ENCODE results near the gene THAP7. TPM values are rescaled to one million over a fixed set of nuclear protein-coding genes. Genes with fewer than 3 reads are reported as not detected.

The THAP7 gene
- total and polyA plus RNA-seq, 9 of the 15 experiments (the other 6 are each of a cell fraction or from before 2014, with no cell fraction given): 7.9 to 263 (median 84.1) TPM

DNA sequence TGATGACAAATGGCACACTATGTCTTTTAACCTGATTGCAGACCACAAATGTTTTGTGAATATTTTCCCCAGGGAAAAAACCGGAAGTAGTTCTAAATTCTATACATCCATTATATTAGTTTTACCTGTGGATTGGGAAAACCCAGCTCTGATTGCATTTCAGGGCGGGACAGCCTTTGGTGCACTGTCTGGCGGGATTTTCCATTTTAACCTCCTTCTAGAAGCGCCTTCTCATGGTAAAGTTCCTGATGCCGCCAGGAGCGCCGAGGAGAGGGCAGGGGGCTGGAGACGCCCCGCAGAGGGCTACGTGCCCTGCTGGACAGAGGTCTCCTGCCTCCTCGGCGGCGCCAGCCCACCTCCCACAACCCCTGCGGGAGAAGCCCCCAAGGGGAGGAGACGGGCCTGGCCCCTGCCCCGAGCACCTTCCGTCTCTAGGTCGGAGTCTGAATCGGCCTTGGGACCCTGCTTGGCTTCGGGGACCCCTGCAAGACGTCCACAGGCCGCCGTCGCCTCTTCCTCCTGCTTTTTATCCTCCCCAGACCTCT lies 11.8 kb upstream of the THAP7 start (continued):
- TF ChIP-seq MYC (IDR thresholded peaks at IDR 0.05; ENCODE audit: low read depth, low read length) (no peak), MYC (CRISPR knock-in tag; IDR thresholded peaks at IDR 0.05; ENCODE audit: borderline replicate concordance, low read depth) (peak; percentile 40; the same call in 1 of the 2 replicates), CREM (IDR thresholded peaks at IDR 0.05; ENCODE audit: low read depth) (no peak), GATAD2B (IDR thresholded peaks at IDR 0.05; ENCODE audit: borderline replicate concordance) (no peak), PCBP2 (IDR thresholded peaks at IDR 0.05; ENCODE audit: low read depth, low read length, poor library complexity, severe bottlenecking) (no peak), ELF2 (CRISPR knock-in tag; IDR thresholded peaks at IDR 0.05) (peak; percentile 85), SRF (CRISPR knock-in tag; IDR thresholded peaks at IDR 0.05) (0 out of 4 replicates have a peak, but pooled peaks of 1 of the 2 experiments have one; percentile 76), TEAD2 (tag; IDR thresholded peaks at IDR 0.05) (no peak), ZNF583 (CRISPR knock-in tag; IDR thresholded peaks at IDR 0.05) (peak; percentile 91), KDM2B (CRISPR knock-in tag; IDR thresholded peaks at IDR 0.05) (peak; percentile 65; the same call in 1 of the 2 replicates), ZNF3 (CRISPR knock-in tag; IDR thresholded peaks at IDR 0.05) (no peak), BCOR (IDR thresholded peaks at IDR 0.05) (no peak), POLR3A (IDR thresholded peaks at IDR 0.05; ENCODE audit: borderline replicate concordance, extremely low read depth, insufficient read depth, insufficient read length) (no peak), ZNF785 (CRISPR knock-in tag; IDR thresholded peaks at IDR 0.05) (no peak), ESRRB (CRISPR knock-in tag; IDR thresholded peaks at IDR 0.05; ENCODE audit: borderline replicate concordance) (no peak)
- TF ChIP-seq, protein P1, sequence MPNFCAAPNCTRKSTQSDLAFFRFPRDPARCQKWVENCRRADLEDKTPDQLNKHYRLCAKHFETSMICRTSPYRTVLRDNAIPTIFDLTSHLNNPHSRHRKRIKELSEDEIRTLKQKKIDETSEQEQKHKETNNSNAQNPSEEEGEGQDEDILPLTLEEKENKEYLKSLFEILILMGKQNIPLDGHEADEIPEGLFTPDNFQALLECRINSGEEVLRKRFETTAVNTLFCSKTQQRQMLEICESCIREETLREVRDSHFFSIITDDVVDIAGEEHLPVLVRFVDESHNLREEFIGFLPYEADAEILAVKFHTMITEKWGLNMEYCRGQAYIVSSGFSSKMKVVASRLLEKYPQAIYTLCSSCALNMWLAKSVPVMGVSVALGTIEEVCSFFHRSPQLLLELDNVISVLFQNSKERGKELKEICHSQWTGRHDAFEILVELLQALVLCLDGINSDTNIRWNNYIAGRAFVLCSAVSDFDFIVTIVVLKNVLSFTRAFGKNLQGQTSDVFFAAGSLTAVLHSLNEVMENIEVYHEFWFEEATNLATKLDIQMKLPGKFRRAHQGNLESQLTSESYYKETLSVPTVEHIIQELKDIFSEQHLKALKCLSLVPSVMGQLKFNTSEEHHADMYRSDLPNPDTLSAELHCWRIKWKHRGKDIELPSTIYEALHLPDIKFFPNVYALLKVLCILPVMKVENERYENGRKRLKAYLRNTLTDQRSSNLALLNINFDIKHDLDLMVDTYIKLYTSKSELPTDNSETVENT (CRISPR knock-in tag; IDR thresholded peaks at IDR 0.05): peak; percentile 97
- TF ChIP-seq, protein P2, sequence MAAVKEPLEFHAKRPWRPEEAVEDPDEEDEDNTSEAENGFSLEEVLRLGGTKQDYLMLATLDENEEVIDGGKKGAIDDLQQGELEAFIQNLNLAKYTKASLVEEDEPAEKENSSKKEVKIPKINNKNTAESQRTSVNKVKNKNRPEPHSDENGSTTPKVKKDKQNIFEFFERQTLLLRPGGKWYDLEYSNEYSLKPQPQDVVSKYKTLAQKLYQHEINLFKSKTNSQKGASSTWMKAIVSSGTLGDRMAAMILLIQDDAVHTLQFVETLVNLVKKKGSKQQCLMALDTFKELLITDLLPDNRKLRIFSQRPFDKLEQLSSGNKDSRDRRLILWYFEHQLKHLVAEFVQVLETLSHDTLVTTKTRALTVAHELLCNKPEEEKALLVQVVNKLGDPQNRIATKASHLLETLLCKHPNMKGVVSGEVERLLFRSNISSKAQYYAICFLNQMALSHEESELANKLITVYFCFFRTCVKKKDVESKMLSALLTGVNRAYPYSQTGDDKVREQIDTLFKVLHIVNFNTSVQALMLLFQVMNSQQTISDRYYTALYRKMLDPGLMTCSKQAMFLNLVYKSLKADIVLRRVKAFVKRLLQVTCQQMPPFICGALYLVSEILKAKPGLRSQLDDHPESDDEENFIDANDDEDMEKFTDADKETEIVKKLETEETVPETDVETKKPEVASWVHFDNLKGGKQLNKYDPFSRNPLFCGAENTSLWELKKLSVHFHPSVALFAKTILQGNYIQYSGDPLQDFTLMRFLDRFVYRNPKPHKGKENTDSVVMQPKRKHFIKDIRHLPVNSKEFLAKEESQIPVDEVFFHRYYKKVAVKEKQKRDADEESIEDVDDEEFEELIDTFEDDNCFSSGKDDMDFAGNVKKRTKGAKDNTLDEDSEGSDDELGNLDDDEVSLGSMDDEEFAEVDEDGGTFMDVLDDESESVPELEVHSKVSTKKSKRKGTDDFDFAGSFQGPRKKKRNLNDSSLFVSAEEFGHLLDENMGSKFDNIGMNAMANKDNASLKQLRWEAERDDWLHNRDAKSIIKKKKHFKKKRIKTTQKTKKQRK (IDR thresholded peaks at IDR 0.05; ENCODE audit: borderline replicate concordance, low read depth, low read length): peak; percentile 12; the same call in 1 of the 2 replicates
- TF ChIP-seq, protein P3, sequence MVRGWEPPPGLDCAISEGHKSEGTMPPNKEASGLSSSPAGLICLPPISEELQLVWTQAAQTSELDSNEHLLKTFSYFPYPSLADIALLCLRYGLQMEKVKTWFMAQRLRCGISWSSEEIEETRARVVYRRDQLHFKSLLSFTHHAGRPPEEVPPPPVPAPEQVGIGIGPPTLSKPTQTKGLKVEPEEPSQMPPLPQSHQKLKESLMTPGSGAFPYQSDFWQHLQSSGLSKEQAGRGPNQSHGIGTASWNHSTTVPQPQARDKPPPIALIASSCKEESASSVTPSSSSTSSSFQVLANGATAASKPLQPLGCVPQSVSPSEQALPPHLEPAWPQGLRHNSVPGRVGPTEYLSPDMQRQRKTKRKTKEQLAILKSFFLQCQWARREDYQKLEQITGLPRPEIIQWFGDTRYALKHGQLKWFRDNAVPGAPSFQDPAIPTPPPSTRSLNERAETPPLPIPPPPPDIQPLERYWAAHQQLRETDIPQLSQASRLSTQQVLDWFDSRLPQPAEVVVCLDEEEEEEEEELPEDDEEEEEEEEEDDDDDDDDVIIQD (CRISPR knock-in tag; IDR thresholded peaks at IDR 0.05): peak; percentile 83; the same call in 1 of the 2 replicates
- TF ChIP-seq, protein P4, sequence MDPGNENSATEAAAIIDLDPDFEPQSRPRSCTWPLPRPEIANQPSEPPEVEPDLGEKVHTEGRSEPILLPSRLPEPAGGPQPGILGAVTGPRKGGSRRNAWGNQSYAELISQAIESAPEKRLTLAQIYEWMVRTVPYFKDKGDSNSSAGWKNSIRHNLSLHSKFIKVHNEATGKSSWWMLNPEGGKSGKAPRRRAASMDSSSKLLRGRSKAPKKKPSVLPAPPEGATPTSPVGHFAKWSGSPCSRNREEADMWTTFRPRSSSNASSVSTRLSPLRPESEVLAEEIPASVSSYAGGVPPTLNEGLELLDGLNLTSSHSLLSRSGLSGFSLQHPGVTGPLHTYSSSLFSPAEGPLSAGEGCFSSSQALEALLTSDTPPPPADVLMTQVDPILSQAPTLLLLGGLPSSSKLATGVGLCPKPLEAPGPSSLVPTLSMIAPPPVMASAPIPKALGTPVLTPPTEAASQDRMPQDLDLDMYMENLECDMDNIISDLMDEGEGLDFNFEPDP (CRISPR knock-in tag; IDR thresholded peaks at IDR 0.05): peak; percentile 90; the same call in 1 of the 2 replicates
